Measurements from ENCODE around the gene SLC6A12. TPM values are rescaled to one million over a fixed set of nuclear protein-coding genes. Genes with fewer than 3 reads are reported as not detected.

SLC6A12 gene
- total and polyA plus RNA-seq, 9 of the 15 experiments (the other 6 are each of a cell fraction or from before 2014, with no cell fraction given): not detected

DNA sequence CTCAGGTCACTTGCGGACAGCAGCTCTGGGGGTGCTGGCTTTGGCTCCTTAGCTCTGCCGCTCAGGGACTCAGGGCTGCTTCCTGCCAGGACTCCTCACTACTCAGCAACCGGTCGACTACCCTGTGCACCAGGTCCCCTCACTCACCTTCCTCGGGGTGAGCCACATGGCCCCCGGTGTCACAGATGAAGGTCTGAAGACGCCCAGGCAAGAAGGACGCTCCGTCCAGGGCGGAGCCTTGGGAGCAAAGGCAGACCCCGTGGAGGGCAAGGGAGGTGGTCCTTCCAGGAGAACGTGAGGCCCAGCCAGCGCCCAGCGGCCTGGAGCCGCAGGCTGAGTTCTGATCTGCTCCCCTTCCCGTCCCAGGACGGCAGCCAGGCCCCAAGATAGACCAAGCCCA, 32.0 kb downstream of the SLC6A12 start (continued):
- TF ChIP-seq ZC3H11A (IDR thresholded peaks at IDR 0.05; ENCODE audit: low read depth, low read length): no peak
- TF ChIP-seq BRCA1 (IDR thresholded peaks at IDR 0.05): no peak
- TF ChIP-seq BRCA1 (CRISPR knock-in tag; IDR thresholded peaks at IDR 0.05): no peak
- TF ChIP-seq, protein P1, sequence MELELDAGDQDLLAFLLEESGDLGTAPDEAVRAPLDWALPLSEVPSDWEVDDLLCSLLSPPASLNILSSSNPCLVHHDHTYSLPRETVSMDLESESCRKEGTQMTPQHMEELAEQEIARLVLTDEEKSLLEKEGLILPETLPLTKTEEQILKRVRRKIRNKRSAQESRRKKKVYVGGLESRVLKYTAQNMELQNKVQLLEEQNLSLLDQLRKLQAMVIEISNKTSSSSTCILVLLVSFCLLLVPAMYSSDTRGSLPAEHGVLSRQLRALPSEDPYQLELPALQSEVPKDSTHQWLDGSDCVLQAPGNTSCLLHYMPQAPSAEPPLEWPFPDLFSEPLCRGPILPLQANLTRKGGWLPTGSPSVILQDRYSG (tag; conservative IDR thresholded peaks at IDR 0.05; ENCODE audit: low read depth): no peak
- no peak for TF ChIP-seq XRCC3 (IDR thresholded peaks at IDR 0.05)
- TF ChIP-seq, protein P2, sequence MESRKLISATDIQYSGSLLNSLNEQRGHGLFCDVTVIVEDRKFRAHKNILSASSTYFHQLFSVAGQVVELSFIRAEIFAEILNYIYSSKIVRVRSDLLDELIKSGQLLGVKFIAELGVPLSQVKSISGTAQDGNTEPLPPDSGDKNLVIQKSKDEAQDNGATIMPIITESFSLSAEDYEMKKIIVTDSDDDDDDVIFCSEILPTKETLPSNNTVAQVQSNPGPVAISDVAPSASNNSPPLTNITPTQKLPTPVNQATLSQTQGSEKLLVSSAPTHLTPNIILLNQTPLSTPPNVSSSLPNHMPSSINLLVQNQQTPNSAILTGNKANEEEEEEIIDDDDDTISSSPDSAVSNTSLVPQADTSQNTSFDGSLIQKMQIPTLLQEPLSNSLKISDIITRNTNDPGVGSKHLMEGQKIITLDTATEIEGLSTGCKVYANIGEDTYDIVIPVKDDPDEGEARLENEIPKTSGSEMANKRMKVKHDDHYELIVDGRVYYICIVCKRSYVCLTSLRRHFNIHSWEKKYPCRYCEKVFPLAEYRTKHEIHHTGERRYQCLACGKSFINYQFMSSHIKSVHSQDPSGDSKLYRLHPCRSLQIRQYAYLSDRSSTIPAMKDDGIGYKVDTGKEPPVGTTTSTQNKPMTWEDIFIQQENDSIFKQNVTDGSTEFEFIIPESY (CRISPR knock-in tag; IDR thresholded peaks at IDR 0.05): no peak
- TF ChIP-seq, protein P3, sequence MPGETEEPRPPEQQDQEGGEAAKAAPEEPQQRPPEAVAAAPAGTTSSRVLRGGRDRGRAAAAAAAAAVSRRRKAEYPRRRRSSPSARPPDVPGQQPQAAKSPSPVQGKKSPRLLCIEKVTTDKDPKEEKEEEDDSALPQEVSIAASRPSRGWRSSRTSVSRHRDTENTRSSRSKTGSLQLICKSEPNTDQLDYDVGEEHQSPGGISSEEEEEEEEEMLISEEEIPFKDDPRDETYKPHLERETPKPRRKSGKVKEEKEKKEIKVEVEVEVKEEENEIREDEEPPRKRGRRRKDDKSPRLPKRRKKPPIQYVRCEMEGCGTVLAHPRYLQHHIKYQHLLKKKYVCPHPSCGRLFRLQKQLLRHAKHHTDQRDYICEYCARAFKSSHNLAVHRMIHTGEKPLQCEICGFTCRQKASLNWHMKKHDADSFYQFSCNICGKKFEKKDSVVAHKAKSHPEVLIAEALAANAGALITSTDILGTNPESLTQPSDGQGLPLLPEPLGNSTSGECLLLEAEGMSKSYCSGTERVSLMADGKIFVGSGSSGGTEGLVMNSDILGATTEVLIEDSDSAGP (CRISPR knock-in tag; IDR thresholded peaks at IDR 0.05): no peak
- TF ChIP-seq C11orf30 (IDR thresholded peaks at IDR 0.05; ENCODE audit: low read depth): no peak
- TF ChIP-seq, protein P4, sequence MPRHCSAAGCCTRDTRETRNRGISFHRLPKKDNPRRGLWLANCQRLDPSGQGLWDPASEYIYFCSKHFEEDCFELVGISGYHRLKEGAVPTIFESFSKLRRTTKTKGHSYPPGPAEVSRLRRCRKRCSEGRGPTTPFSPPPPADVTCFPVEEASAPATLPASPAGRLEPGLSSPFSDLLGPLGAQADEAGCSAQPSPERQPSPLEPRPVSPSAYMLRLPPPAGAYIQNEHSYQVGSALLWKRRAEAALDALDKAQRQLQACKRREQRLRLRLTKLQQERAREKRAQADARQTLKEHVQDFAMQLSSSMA (CRISPR knock-in tag; IDR thresholded peaks at IDR 0.05): no peak
- no peak for TF ChIP-seq NCOA1 (IDR thresholded peaks at IDR 0.05; ENCODE audit: low read depth)
